Measurements from ENCODE around the gene SHC4.
A peak's percentile ranks its signal among the peaks of the same experiment; 100 is the strongest.

Gene SHC4

DNA sequence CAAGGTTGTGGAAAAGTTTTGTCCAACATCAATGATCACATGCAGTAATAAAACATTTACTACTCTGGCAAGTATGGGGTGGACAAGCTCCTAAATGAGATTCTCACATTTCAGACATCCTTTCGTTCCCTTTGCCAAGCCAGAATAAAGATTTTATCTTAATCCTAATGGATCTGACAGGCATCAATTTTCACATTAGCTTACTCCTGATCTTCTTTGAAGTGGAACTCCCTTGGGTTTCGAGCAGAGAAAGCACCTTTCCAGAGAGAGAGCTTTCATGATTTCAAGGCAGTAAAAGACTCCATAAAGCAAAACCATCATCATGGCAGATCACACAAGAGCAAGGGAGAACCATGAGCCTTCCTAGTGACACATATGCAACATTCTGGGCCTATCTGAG, 113.1 kb downstream of the SHC4 start:
- DNase-seq (ENCODE audit: low spot score), result no peak

DNA sequence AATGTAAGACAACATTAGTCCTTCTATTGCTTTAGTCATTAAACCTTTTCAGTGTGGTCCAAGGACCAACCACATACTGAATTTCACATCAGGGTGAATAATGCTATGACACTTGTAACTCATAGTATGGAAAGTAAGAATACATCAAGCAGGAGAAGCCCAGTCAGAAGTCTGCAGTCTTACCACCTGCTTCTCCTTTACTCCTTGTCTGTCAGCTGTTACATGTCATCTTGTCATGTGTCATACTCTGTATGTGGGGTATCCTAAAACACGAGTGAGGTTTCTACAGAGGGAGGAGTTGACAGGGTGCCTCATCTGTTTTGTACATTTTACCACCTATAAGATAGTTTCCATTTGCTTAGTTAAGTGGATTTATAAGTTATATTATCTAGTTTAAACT, 118.6 kb downstream of the SHC4 start:
- no peak for DNase-seq (ENCODE audit: low spot score)

DNA sequence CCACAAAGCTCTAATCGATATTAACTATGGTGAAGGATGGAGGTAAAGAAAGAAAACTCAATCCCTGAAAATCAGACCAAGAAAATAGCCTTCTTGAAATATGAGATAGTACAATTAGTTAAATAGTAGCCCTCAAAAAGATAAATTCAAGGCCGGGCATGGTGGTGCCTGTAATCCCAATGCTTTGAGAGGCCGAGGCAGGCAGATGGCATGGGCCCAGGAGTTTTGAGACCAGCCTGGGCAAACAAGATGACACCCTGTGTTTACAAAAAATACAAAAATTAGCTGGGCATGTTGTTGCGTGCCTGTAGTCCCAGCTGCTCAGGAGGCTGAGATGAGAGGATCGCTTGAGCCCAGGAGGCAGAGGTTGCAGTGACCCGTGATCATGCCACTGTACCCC, 121.2 kb downstream of the SHC4 start:
- no peak for DNase-seq (ENCODE audit: low spot score)

DNA sequence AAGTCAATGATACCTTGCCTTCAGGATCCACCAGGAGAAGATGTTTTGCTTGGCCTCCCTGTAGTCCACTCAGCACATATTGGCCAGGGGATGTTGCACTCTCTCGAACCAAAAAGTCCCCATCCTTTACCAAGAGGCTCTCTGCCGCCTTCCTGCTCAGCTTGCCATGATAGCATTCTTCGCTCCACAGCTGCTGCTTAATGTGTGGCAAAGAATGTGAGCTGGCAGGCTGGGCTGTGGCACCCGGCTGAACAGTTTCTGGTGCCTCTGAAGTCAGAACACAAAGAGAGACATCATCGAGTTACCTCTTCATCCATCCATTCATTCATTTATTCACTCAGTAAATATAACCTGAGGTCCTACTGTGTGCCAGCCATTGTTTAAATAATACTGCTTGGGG, 129.0 kb downstream of the SHC4 start:
- DNase-seq (ENCODE audit: low spot score), result no peak

DNA sequence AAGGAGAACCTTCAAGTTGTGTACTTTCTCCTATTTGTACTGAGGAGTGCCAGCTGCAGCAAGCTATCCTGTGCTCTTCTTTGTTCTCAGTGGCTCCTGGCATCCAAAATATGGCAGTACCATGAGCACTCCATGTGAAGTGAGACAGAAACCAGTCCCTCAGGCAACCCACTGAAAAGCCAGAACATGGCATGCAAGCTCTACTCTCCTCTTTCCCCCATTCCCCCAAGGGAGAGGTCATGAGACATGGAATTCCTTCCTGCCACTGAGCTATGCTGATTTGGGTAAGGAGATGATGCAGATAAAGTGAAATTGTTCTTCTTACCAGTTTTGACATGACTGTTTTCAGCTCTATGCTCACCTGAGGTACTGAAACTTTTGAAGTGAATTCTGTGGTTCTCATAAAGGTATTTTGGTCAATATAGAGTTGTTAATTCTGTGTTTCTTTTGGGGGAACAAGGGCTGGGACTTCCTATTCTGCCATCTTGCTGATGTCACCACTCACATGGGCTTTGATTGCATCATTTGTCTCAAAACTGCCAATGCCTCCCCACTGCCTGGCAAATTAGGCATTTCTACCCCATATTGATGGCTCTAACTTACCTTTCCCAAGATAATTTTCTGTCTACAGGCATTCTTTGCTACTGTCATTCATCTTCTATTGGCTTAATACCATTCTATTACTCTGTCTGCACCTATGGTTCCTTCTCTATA, 130.0 kb downstream of the SHC4 start:
- DNase-seq (ENCODE audit: low spot score), result no peak

DNA sequence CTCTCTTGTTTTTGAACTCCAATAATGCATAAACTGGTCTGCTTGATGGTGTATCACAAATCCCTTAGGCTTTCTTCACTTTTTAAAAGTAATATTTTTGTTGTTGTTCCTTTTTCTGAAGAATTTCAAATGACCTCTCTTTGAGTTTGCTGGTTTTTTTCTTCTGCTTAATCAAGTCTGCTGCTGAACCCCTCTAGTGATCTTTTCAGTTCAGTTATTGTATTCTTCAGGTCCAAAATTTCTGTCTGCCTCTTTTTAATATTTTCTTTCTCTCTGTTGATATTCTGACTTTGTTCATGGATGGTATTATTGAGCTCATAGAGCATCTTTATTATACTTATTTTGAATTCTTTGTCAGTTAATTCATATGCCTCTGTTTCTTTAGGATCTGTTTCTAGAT, 131.1 kb downstream of the SHC4 start:
- no peak for DNase-seq (ENCODE audit: low spot score)

DNA sequence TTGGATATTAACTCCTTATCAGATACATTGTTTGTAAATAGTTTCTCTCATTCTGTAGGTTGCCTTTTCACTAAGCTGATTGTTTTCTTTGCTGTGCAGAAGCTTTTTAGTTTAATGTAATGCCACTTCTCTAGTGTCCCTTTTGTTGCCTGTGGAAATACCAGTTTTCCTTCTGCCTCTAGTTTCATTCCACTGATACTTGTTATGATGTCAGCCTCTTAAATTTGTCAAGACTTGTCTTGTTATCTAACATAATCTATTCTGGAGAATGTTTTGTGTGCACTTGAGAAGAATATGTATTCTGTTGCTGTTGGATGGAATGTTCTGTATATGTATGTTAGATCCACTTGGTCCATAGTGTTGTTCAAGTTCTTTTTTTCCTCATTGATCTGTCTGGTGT, 134.8 kb downstream of the SHC4 start:
- DNase-seq (ENCODE audit: low spot score), result no peak

DNA sequence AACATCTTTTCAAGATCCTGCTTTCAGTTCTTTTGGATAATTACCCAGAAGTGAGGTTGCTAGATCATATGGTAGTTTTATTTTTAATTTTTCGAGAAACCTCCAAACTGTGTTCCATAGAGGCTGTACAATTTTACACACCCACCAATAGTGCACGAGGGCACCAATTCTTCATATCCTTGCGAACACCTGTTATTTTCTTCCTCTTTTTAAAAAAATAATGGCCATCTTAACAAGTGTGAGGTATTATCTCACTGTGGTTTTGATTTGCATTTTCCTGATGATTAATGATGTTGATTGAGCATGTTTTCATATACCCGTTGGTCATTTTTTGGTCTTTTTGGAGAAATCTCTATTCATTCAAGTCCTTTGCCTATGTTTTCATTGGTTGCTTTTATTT, 135.2 kb downstream of the SHC4 start:
- no peak for DNase-seq (ENCODE audit: low spot score)

DNA sequence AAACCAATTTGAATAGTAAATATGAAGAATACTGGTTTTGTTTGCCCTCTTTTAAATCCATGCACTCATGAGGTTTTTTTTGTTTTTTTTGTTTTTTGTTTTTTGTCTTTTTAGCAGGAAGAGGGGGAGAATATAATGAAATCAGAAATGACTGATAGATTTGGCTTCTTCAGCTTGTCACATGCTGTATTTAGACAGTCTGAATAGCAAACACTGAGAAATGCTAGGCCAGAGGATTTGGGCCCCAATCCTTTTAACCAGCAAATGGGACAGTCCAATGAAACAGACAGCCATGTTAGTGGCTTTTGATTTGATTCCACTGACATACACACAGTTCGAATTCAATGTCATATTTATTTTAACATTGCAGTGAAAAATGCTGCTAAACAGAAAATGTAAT, 138.6 kb downstream of the SHC4 start:
- DNase-seq (ENCODE audit: low spot score), result no peak

DNA sequence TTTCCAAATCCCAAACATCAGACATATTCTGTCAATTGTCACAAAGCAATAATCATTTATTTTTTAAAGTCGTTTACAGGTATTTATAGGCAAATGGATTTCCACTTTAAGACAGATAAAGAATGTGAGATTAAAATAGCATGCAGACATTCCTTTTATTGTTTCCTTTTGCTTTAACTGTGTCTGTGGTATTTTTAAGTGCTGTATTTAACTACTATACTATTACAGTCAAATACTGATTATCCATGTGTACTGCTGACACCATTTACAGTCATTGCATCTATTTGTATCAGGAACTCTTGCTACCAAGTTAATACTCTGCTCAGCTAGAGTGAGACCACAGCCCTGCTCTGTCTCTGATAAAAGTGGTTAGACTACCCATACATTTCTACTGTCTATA, 140.0 kb downstream of the SHC4 start:
- DNase-seq (ENCODE audit: low spot score), result no peak

DNA sequence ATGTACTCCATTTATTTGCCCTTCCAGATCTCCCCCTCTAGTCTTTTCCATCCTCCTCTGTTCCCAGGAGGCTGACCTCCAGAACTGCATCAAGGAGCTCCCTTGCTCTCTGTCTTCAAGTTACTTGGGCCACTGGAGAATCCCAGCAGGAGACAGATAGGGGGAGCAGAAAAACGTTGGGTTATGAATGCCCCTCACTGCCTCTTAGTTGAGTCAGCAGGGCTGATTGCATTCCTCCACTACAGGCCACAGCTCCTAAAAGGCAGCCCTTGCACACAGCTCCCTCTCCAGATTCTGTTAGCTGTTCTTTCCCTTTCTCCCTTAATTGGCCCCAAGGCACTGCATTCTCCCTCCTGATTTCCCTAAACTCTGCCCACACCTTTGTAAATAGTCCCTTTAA, 140.5 kb downstream of the SHC4 start:
- peak; percentile 40 for DNase-seq (ENCODE audit: low spot score)

DNA sequence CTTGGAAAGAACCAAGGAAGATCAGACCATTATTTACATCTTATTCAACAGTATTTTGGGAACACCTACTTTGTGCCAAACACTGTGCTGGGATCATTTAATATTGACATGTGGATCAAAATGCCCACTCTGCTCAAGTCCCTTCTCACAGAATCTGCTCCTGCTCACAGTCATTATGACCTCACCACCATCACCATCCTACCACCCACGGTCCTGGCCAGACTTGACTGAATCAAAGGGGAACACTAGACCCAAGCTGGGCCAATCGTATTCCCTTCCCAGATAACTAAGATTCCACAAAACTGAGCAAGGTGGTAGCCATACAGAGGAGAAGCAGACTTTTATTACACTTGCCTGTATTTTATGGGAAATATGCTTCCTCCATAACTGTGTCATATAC, 149.4 kb downstream of the SHC4 start:
- DNase-seq (ENCODE audit: low spot score), result no peak

DNA sequence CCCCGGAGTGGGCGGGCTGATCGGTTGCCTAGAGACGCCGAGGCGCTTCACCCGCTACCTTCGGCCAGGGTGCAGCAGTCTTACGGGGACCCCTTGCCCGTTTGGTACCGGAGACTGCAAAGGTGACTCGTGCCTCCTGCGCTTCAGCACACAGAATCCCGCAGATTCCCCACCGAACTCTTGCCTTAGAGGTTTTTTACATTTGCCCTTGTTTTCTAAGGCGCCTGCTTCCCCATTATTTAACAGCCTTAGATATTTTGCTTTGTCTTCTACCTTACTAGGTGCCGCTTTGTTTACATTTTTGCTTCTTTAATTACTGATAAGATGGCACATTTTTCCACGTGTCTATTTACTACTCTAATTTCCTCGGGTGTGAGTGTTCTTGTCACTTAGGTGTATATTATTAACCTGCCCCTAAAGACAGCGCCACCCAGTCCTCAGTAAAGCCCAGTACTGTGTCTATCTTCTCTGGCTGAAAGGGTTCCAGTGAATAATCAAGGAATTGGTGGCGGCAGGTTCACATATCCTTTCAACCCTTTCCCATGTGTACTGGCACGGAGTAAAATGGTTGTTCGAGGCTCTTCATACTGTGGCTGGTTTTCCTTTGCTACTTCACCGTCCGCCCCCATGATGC, 152.3 kb downstream of the SHC4 start:
- no peak for DNase-seq (ENCODE audit: low spot score)

DNA sequence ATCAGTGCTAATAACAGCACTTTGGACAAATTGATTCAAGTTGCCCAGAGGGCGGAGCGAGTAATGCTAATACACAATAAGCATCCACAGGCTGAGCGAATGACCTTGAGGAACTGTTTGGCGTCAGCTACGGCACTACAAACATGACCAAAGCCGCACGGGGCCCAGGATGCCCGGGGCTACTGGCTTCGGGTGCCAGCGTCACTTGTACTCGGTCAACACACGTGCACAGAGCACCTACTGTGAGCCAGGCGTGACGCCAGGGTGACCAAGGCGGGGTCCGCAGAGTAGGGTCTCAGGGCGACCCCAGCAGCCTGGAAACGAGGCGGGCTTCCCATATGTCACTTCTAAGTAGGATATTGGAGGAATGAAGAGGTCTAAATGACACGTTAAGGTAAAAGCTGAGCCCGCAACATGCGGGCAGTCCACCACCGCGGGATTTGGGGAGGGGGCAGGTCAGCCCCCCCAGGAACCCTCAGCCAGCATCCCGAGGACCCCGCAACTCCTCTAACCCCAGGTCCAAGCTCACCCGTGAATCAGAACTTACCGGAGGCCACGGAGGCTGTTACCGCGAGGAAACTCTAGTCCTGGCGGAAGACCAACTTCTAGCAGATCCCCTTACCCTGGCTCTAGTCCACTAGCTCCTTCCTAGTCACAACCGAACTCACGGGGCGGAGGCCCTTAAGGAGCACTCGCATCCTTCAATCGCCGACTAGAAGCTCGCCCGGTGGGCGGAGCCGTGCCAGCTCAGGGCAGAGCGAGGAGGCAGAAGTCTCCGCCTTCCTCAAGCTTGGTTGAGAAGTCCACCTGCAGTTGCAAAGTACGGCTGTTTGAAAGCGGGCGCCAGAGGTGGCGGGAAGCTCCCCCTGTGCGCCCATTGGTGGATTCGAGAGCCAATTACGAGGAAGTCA, 153.1 kb downstream of the SHC4 start, which contains the start of gene CEP152:
TSS of gene CEP152 (minus strand) at position 656 of the 911 bp plus-strand sequence. CDS start 5,420 bp downstream, outside the sequence.
- peak; percentile 97 for DNase-seq (ENCODE audit: low spot score)

DNA sequence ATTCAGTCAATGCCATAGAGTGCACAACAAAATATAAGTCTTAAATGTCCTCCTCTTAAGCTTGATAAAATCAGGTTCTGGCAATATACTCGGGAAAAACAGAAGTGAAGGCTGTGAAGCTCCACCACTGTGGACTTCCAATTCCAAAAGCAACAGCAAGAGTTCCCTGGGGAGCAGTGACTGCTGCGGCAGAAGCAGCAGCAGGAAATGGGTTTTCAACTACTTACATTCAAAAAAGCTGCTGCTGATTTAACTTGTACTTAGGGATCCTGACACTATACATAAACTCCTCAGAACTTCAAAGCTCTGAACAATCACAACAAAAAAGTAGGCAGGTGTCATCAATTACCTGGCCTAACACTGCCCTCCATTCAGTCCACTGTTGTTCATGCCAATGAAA, 157.6 kb downstream of the SHC4 start:
- peak; percentile 19 for DNase-seq (ENCODE audit: low spot score)

DNA sequence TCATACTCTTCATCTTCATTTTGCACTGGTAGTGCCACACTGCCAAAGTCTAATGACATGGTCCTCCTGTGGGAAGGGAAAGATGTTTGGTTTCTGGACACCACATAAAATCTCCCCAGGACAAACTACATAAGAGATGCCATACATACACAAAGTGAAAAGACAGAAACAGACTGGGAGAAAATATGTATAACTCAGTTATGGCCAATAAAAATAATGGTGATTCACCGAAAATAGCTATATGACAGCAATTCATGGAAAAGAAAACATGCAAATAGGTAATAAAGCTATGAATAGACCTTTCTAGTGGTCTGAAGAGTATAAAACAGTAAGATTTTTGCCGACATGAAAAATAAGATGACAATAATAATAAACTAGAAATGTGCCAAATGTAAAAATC, 158.1 kb downstream of the SHC4 start:
- DNase-seq (ENCODE audit: low spot score), result no peak

DNA sequence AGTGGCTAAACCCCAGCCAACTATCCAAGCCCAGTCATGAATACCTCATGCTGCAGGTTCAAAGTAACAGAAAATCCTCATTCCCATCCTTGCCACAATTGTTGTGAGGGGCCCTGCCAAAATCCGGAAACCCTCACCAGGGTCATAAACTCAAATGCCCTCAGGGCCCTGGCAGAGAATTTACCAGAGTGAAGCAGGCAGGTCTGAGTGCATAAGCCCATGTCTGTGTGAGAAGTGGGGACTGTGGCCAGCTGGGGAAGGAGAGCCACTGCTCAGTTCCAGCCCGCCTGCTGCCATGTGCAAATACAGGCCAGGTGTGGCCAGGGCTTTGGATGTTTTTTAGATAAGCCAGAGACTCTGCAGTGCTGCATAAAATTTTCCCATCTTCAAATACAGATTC, 159.8 kb downstream of the SHC4 start:
- no peak for DNase-seq (ENCODE audit: low spot score)

DNA sequence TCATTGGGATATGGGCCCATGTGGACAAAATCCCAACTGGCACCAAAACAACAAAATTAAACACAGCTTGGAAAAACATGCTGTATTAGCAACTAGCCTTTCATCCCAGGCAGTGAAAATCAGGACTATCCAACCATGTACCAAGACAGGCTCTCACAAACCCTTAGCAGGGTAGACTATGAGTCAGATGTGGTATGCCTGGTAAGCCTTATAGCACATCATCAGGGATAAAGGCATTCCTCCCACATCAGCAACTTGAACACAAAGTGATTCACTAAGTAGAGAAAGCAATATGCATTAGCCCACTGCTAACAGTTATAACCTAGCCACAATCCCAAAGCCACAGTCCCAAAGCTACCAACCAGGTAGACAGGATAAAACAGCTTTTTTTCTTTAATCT, 160.9 kb downstream of the SHC4 start:
- DNase-seq (ENCODE audit: low spot score), result peak; percentile 71

DNA sequence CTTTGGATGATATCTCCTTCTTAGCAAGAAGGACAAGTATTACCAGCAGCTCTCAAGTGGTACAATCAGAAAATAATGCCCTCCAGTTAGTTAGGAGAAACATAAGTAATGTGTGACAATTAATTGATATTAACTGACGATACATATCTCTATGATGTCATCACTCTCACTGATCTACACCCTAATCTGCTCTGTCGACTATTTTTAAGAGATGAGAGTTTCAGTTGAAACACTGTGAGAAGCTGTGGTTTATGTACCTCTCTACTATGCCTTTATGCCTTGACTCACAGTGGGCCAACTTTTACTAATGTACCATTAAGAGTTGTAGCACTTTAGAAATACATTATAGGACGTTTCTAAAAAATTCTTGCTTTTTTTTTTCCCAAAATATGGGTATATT, 161.5 kb downstream of the SHC4 start:
- no peak for DNase-seq (ENCODE audit: low spot score)

DNA sequence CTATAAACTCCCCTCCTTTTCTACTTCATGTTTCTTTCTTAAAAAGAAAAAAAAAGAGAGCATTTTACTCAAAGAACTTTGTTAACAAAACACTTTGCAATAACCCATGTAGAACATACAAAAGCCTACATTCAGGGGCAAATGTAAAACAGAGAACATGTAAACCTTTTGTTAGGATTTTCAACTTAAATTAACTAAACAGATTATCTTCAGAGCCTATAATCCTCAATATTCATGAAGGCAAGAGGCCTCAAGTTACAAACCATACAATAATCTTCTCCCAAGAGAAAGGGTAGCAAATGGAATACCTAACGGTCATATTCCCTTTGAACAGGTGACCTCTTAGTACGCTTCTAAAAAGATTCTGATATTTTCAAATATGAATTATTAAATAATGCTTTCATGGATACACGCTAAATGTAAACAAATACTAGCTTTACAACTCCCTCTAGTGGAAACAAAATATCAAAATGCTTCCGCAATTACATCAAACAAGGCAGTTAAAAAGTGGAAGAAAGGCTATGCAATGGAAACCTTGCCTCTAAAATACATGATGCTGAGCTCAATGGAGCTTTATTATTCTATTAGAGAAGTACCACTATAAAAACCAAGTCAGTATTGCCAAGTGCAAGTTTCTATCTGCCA, 162.8 kb downstream of the SHC4 start:
- DNase-seq (ENCODE audit: low spot score), result no peak

DNA sequence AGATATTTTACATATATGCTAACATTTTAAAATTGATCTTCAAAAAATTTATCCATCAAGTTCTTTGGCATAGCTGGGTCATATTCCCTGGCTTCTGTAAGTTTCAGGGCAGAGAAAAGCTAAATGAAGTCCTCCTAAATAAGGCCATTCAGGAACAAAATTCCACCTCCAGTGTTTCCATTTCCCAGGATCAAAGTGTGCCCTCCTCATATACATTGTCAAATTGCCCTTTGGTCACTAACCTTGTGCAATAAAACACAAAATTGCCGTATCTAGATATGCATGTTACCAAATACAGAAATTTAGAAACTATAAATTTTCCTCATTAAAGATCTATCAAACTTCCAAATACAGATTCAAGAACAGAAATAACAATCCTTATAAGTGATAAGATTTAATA, 163.5 kb downstream of the SHC4 start:
- DNase-seq (ENCODE audit: low spot score), result no peak

DNA sequence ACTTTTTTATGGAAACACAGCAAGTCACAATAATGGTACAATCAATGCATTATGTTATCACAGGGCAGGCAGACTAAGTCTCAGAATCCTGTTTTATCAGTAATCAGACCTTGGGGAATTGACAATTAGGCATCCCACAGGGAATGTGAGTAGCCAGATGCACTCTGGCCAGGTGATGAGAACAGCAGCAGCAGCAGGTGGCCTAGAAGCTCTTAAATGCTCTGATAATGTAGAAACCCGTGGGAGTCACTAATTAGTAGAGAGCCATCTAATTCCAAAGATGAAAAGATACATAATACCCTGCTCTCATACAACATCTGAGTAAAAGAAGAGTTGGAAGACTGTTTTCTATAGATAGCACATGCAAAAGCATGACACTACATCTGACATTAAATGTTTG, 165.4 kb downstream of the SHC4 start:
- DNase-seq (ENCODE audit: low spot score), result no peak

Measured in AG20443 (cell line).